Measurements from ENCODE around the gene C11orf65. TPM values are rescaled to one million over a fixed set of nuclear protein-coding genes. Genes with fewer than 3 reads are reported as not detected.

C11orf65 gene
- total RNA-seq, 2 experiments from 2014 or later = 3.4 to 3.6 TPM

DNA sequence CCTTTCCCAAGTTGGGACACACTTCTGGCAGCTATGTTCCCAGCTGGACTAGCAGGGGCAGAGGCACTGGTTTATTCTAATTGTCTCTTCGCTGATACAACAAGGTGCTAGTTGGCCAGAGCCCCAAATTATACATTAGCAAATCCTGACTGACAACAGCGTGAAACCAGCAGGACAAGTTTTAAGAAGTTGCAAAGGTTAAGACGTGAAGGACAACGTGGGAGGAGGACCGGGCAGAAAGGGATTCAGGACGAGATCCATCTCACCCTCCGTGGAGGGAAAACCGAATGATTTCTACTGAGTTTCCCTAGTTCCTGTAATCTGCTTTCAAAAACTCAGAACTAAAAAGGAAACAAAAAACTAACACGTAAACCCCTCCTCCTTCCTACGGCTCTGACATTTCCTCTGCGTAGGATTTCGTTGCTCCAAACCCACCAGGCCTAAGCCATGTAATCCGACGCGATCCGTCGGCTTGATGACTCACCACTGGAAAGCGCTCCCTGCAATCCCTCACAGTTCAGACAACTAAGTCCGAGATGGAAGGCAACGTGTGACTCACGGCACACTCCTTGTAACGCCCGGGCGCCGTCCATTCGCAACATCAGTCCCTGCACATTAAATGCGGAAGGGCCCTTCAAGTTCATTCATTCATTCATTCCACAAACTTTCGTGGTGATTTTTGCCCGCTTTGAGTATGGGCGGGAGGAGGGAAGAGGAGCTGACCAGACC, 30.2 kb upstream of the C11orf65 start:
- Mint-ChIP-seq H3K4me3 (peak overlapping the region; percentile 81), H3K36me3 (ENCODE audit: low read depth) (no peaks in the 10 kb centered on the region), H3K27ac (peak overlapping the region; percentile 91), H3K27me3 (no peaks in the 10 kb centered on the region), H3K9me3 (ENCODE audit: low read depth) (no peaks in the 10 kb centered on the region), H3K4me1 (peaks cover 17% of the 10 kb centered on the region)
- peak; percentile 85 for DNase-seq
- ChIA-PET CTCF (interaction anchor here (1.2 kb wide), 1 partner anchor 14 kb away, joined by 3 read pairs; no protein-coding TSS in a partner anchor), POLR2A (no interaction called here)
- peak; percentile 91 for ATAC-seq
- intact Hi-C loops (cut with DNase I, micrococcal nuclease) = loop anchor here (1.0 to 10.0 kb wide), 8 partner anchors 30 to 488 kb away; partner anchors contain the start of genes C11orf65 (in 2 of the 2), NPAT (in 2 of the 2), ACAT1 (in 1 of the 2) and ATM (in 1 of the 2)

DNA sequence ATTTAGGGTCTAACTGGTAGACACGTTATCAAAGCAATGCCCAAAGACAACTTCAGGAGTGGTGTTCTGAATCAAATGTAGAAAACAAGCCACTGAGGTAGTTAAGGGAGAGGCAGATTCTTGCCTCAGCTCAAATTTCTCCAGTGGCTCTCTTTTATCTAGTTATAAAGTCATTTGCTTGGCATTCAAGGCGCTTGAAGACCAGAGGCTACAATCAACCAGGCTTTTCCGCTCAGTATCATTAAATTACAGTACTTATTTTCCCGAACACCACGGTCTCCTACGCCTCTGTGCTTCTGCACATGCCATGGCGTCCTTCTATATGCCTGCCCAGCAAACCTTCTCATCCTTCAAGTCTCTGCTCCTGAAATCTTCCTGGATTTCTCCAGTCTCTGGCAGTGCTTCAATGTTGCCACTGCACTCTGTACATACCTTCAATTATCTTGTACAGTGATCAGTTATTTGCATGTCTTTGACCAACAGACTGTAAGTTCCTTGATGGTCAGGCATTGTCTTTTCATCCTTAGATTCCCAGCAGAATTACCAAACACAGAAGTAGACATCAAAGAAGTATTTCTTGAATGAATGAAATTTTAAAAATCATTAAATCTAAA, 29.4 kb upstream of the C11orf65 start:
- no peaks in the 10 kb centered on the region for H3K36me3 Mint-ChIP-seq (ENCODE audit: low read depth)
- DNase-seq (no peak), ATAC-seq (no peak)
- peaks cover 17% of the 10 kb centered on the region for H3K4me1 Mint-ChIP-seq
- ChIA-PET CTCF (no interaction called here), POLR2A (no interaction called here)
- peak overlapping the region; percentile 91 for H3K27ac Mint-ChIP-seq
- intact Hi-C loops (cut with DNase I, micrococcal nuclease) = loop anchor here (1.0 to 10.0 kb wide), 8 partner anchors 29 to 487 kb away; partner anchors contain the start of genes C11orf65 (in 2 of the 2), NPAT (in 2 of the 2), ACAT1 (in 1 of the 2) and ATM (in 1 of the 2)
- H3K9me3 Mint-ChIP-seq (ENCODE audit: low read depth) = no peaks in the 10 kb centered on the region
- no peaks in the 10 kb centered on the region for H3K27me3 Mint-ChIP-seq
- H3K4me3 Mint-ChIP-seq = peak overlapping the region; percentile 81

DNA sequence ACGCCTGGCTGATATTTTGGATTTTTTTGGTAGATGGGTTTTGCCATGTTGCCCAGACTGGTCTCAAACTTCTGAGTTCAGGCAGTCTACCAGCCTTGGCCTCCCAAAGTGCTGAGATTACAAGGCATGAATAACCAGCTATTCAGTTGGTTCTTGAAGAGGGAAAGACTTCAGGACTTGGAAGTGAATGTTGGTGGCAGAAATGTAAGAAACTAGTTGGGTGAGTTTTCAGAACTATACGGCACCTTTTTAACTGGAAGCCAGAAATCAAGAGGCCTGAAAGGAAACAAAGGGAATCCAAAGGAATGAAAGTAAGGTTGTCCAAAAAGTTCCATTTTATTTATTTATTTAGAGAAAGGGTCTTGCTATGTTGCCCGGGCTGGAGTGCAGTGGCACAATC, 28.0 kb upstream of the C11orf65 start:
- CTCF ChIA-PET = no interaction called here
- Mint-ChIP-seq H3K27me3 (no peaks in the 10 kb centered on the region), H3K4me1 (peaks cover 17% of the 10 kb centered on the region), H3K36me3 (ENCODE audit: low read depth) (no peaks in the 10 kb centered on the region), H3K4me3 (no peak overlapping the region), H3K27ac (no peak overlapping the region), H3K9me3 (ENCODE audit: low read depth) (no peaks in the 10 kb centered on the region)
- intact Hi-C loops (cut with DNase I, micrococcal nuclease) = loop anchor here in 1 of 2 experiments (10.0 kb wide), 1 partner anchor 271 kb away; the partner anchor contains the start of genes ATM and NPAT
- DNase-seq (no peak), ATAC-seq (no peak)
- POLR2A ChIA-PET = no interaction called here

DNA sequence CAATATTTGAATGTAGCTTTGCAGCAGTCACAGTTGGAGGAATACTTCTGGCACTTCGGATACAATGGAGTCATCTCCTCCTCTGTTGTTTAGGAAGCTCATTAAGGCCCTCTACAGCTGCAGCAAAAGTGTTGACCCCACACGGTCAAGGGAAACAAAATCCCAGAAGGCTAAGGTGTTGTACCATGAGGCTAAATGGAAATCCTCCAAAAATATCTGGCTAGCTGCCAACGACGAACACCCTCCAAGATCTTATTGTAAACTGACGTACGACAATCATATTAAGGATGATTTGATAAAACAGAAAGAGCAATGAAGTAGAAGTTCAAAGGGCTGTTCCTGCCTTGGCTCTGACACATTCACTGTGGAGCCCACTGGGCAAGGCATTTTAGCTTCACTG, 26.9 kb upstream of the C11orf65 start:
- intact Hi-C loops (cut with DNase I, micrococcal nuclease) = loop anchor here in 1 of 2 experiments (10.0 kb wide), 1 partner anchor 269 kb away; the partner anchor contains the start of genes ATM and NPAT
- Mint-ChIP-seq H3K27me3 (no peaks in the 10 kb centered on the region), H3K27ac (no peak overlapping the region), H3K36me3 (ENCODE audit: low read depth) (no peaks in the 10 kb centered on the region), H3K4me1 (peaks cover 17% of the 10 kb centered on the region), H3K9me3 (ENCODE audit: low read depth) (no peaks in the 10 kb centered on the region), H3K4me3 (no peak overlapping the region)
- DNase-seq = no peak
- POLR2A ChIA-PET = interaction anchor here (0.6 kb wide), 1 partner anchor 289 kb away, joined by 4 read pairs; no protein-coding TSS in a partner anchor
- CTCF ChIA-PET = interaction anchor here (0.7 kb wide), 1 partner anchor 16 kb away, joined by 3 read pairs; no protein-coding TSS in a partner anchor
- no peak for ATAC-seq

DNA sequence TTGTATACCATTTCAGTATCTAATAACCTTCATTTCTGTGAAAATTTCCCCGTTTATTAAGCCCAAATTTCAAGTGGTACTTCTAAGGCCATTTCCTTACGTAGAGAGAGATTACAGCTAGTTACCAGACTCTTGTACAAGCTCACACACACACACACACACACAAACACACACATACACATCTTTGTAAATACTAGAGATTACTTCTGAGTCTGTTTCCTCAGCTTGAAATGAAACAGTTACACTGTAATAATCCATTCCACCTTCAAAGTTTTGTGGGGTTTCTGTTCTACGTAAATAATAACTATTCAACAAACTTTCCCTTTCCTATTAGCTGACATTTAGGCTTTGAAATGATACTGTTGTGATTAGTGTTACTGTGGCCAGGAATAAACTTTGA, 24.6 kb upstream of the C11orf65 start:
- intact Hi-C loops (cut with DNase I, micrococcal nuclease) = loop anchor here in 1 of 2 experiments (10.0 kb wide), 1 partner anchor 267 kb away; the partner anchor contains the start of genes ATM and NPAT
- ATAC-seq (no peak), DNase-seq (no peak)
- H3K4me3 Mint-ChIP-seq = no peak overlapping the region
- H3K36me3 Mint-ChIP-seq (ENCODE audit: low read depth) = peaks cover 3% of the 10 kb centered on the region
- ChIA-PET CTCF (interaction anchor here (1.3 kb wide), 1 partner anchor 223 kb away, joined by 3 read pairs; no protein-coding TSS in a partner anchor), POLR2A (no interaction called here)
- no peaks in the 10 kb centered on the region for H3K27me3 Mint-ChIP-seq
- no peak overlapping the region for H3K27ac Mint-ChIP-seq
- H3K4me1 Mint-ChIP-seq = peaks cover 6% of the 10 kb centered on the region
- H3K9me3 Mint-ChIP-seq (ENCODE audit: low read depth) = no peaks in the 10 kb centered on the region

DNA sequence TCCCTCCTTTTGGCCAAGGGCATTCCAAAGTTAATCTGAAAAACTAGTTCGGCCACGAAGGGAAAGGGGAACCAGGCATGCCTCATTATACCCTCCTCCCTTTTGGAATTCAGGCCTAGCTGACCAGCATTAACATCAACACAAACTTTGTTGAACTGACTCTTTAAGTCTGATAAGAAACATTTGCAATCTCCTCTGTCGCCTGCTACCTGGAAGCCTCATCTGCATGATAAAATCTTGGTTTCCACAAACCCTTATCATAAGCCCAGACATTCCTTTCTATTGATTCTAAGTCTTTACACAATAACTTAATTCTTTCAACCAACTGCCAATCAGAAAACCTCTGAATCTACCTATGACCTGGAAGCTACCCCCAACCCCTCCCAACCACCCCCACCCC, 19.5 kb upstream of the C11orf65 start:
- Mint-ChIP-seq H3K27me3 (no peaks in the 10 kb centered on the region), H3K36me3 (ENCODE audit: low read depth) (peaks cover 14% of the 10 kb centered on the region), H3K9me3 (ENCODE audit: low read depth) (no peaks in the 10 kb centered on the region), H3K4me3 (no peak overlapping the region), H3K4me1 (no peaks in the 10 kb centered on the region), H3K27ac (no peak overlapping the region)
- CTCF ChIA-PET = no interaction called here
- intact Hi-C loops (cut with DNase I, micrococcal nuclease) = no loop called here
- DNase-seq (no peak), ATAC-seq (no peak)
- POLR2A ChIA-PET = no interaction called here

DNA sequence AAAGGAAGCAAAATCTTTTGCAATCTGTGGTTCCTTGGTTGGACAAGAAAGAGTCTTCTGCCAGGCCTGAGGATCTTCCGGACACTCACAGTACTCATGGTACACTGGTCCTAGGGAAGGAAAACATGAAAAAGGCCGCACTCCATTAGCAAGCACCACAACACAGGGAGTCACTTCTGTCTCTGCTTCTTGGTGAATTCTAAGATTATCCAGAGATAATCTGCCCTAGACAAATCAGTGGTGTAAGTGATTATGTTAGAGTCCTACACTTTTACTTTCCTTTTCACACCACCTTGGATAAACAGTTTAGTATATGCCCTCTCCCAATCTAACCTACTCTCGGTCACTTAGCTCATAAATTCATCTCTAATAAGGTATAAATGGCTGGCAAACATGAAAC, 19.0 kb upstream of the C11orf65 start:
- H3K9me3 Mint-ChIP-seq (ENCODE audit: low read depth) = no peaks in the 10 kb centered on the region
- H3K4me1 Mint-ChIP-seq = no peaks in the 10 kb centered on the region
- no peaks in the 10 kb centered on the region for H3K27me3 Mint-ChIP-seq
- H3K27ac Mint-ChIP-seq = no peak overlapping the region
- ChIA-PET POLR2A (no interaction called here), CTCF (no interaction called here)
- no peak overlapping the region for H3K4me3 Mint-ChIP-seq
- intact Hi-C loops (cut with DNase I, micrococcal nuclease) = no loop called here
- no peak for DNase-seq
- no peak for ATAC-seq
- H3K36me3 Mint-ChIP-seq (ENCODE audit: low read depth) = peaks cover 17% of the 10 kb centered on the region

DNA sequence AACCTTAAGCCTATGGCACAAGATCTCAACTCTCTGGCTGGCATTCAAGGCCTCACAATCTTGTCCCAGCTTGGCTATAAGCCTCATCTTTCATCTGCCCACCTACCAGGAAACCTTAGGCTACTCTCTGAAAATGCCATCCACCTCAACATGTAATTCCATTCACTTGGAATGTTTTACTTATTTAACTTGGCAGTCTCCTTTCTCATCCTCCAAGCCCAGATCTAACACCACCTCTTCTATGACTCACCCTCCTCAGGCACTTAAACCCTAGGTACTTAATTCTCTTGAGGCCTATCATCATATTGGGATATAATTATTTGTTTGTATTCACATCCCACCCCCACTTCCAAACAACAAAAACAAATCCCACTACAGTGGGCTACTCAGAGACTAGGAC, 15.8 kb upstream of the C11orf65 start:
- POLR2A ChIA-PET = no interaction called here
- no peak overlapping the region for H3K27ac Mint-ChIP-seq

DNA sequence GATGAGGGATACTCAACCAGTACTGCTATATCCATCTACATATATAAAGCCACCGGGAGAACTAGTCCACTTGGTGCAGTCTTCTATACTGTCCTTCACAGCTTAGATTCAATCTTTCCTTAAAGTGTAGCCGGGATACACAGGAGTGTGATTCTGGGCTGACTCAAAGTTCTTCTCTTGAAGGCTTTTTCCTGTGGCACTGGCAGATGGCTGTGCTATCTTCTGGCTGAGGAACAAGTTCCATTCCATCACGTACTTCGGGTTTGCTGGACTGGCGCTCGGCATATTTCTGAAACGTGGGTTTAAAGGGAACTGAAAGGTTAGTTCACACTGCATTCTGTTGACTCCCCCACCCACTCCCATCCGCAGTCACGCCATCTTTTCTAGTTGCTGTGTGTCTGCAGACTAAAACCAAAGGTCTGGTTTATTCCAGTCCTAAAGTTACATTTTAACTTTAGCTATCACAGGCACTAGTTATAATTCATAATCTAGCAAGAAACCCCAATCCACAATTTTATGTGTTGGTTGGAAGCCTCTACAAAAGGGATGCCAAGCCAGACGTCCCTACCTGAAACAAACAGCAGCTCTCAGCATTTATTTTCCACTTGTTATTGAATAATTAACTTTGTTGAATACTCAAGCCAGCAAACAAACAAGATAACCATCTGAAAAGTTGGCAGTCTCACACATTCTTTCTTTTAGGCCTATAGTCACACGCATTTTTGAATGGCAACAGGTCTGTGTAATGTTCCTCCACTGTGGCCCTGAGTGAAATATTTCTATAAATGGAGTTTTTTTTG, 7.5 kb upstream of the C11orf65 start:
- intact Hi-C loops (cut with DNase I, micrococcal nuclease) = no loop called here

More for the DNA sequence above, 15.8 kb upstream of the C11orf65 start:
- Mint-ChIP-seq H3K9me3 (ENCODE audit: low read depth) (no peaks in the 10 kb centered on the region), H3K36me3 (ENCODE audit: low read depth) (peaks cover 15% of the 10 kb centered on the region), H3K27me3 (no peaks in the 10 kb centered on the region), H3K4me3 (no peak overlapping the region), H3K4me1 (no peaks in the 10 kb centered on the region)
- ATAC-seq (no peak), DNase-seq (no peak)
- intact Hi-C loops (cut with DNase I, micrococcal nuclease) = no loop called here
- CTCF ChIA-PET = no interaction called here

DNA sequence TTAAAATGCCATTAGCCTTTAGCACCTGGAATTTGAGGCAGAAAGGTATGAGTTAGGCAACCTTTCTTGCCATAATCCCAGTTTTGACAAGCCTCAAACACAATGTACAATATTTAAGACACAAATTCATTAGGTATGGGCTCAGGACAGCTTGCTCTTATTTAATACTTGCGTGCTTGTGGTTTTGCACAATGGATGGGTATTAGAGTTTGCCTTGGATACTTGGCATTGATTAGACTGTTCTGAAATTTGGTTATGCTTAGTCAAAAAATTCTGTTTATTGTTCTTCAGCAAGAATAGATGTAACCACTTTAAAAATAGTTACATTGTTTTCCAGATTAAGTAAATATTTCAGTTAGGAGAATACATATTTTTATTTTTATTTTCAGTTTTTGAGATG, 5.4 kb upstream of the C11orf65 start:
- ChIA-PET CTCF (no interaction called here), POLR2A (no interaction called here)
- H3K4me1 Mint-ChIP-seq = peaks cover 3% of the 10 kb centered on the region
- H3K9me3 Mint-ChIP-seq (ENCODE audit: low read depth) = no peaks in the 10 kb centered on the region
- no peaks in the 10 kb centered on the region for H3K27me3 Mint-ChIP-seq
- intact Hi-C loops (cut with DNase I, micrococcal nuclease) = no loop called here
- no peak overlapping the region for H3K4me3 Mint-ChIP-seq
- ATAC-seq = no peak
- peaks cover 4% of the 10 kb centered on the region for H3K36me3 Mint-ChIP-seq (ENCODE audit: low read depth)
- no peak overlapping the region for H3K27ac Mint-ChIP-seq
- DNase-seq = no peak

More for the DNA sequence above, 7.5 kb upstream of the C11orf65 start:
- POLR2A ChIA-PET = no interaction called here
- DNase-seq = no peak
- CTCF ChIA-PET = no interaction called here
- Mint-ChIP-seq H3K4me1 (no peaks in the 10 kb centered on the region), H3K27me3 (no peaks in the 10 kb centered on the region), H3K27ac (no peak overlapping the region), H3K9me3 (ENCODE audit: low read depth) (no peaks in the 10 kb centered on the region), H3K36me3 (ENCODE audit: low read depth) (peaks cover 4% of the 10 kb centered on the region), H3K4me3 (no peak overlapping the region)
- no peak for ATAC-seq

DNA sequence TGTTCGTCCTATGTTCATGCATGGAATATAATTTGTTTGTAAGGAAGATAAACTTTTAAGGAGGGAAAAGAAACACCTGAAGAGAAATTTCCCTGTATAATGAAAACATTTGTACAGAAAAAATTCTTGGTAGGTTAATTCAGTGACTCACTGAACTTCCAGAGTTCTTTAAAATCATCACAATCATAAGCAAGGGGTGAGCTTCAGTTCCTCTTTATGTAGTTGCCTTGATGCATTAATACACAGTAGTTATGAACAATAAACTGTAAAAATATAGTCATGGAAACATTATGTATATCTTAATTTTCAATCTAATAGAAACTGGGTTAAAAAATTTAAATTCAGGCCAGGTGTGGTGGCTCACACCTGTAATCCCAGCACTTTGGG, 1.1 kb upstream of the C11orf65 start:
- H3K4me1 Mint-ChIP-seq = peaks cover 12% of the 10 kb centered on the region
- H3K36me3 Mint-ChIP-seq (ENCODE audit: low read depth) = peaks cover 3% of the 10 kb centered on the region
- H3K27ac Mint-ChIP-seq = peak overlapping the region; percentile 10
- peak overlapping the region; percentile 99 for H3K4me3 Mint-ChIP-seq
- no peaks in the 10 kb centered on the region for H3K27me3 Mint-ChIP-seq
- ATAC-seq = no peak
- no peaks in the 10 kb centered on the region for H3K9me3 Mint-ChIP-seq (ENCODE audit: low read depth)
- intact Hi-C loops (cut with DNase I, micrococcal nuclease) = loop anchor here (5.0 to 10.0 kb wide), 5 partner anchors 179 to 1011 kb away; partner anchors contain the start of genes ALKBH8 (in 1 of the 2), CUL5 (in 1 of the 2) and CWF19L2 (in 1 of the 2)
- ChIA-PET CTCF (no interaction called here), POLR2A (no interaction called here)
- DNase-seq = no peak

All from activated CD4-positive, alpha-beta T cell treated with anti-CD3 and anti-CD28 coated beads for 36 hours (primary cell).